HEK293 (cell line): ENCODE data around the gene ZFP92.
A peak's percentile ranks its signal among the peaks of the same experiment; 100 is the strongest.

Experiments
- CTCF ChIA-PET: fragments of 350-600 bp; formaldehyde crosslinking; extraction: SDS; loops from one replicate; lab custom pipeline; 2021; ENCODE audit warnings: antibody characterized with exemption; lab: Yijun Ruan, JAX
- POLR2A ChIA-PET: fragments of 300-600 bp; formaldehyde crosslinking; extraction: SDS; loops from one replicate; lab custom pipeline; 2020; ENCODE audit warnings: antibody characterized with exemption, inconsistent platforms; lab: Yijun Ruan, JAX
- H3K27ac ChIP-seq: fragments of 200-500 bp; sonication (Bioruptor generic); 2 replicates; pipeline ENCODE4 v1.5.1; 2014; ENCODE audit warnings: low read depth, low read length, control low read depth, inconsistent platforms; ENCODE audit errors: extremely low read depth
- H3K36me3 ChIP-seq, 2 experiments: fragments of 200-500 bp in 1 of 2; sonication (Bioruptor generic) in 1 of 2; 1 replicate in 1 of 2; 2 replicates in 1 of 2; pipeline ENCODE4 v1.5.1; 2014 to 2017; ENCODE audit warnings: inconsistent platforms in 2 of 2, low read length in 2 of 2; ENCODE audit not compliant: control insufficient read depth in 2 of 2, insufficient read depth in 1 of 2
- H3K4me1 ChIP-seq: fragments of 200-500 bp; sonication (Bioruptor generic); 2 replicates; pipeline ENCODE4 v1.5.1; 2014; ENCODE audit warnings: mild to moderate bottlenecking, low read length, inconsistent platforms; ENCODE audit not compliant: control insufficient read depth, insufficient read depth
- H3K4me3 ChIP-seq: 2 replicates; pipeline ENCODE4 v1.5.1; 2011; ENCODE audit warnings: low read depth, mild to moderate bottlenecking, control low read depth, low read length, moderate library complexity
- H3K9me3 ChIP-seq: fragments of 200-500 bp; sonication (Bioruptor generic); 2 replicates; pipeline ENCODE4 v1.5.1; 2014; ENCODE audit warnings: low read depth, low read length, inconsistent platforms; ENCODE audit not compliant: control insufficient read depth, insufficient read depth
- GFI1B ChIP-seq: fragments of 450-650 bp; formaldehyde crosslinking; IDR thresholded peaks from 2 replicates; pipeline ENCODE4 v1.5.1; 2016; ENCODE audit warnings: missing biosample characterization, missing genetic modification characterization
- GLIS2 ChIP-seq: fragments of 450-650 bp; formaldehyde crosslinking; IDR thresholded peaks from 2 replicates; pipeline ENCODE4 v1.5.1; 2016; ENCODE audit warnings: missing biosample characterization, missing genetic modification characterization
- KLF7 ChIP-seq: fragments of 450-650 bp; formaldehyde crosslinking; IDR thresholded peaks from 2 replicates; pipeline ENCODE4 v1.5.1; 2016; ENCODE audit warnings: missing biosample characterization, missing genetic modification characterization, borderline replicate concordance
- KLF8 ChIP-seq: fragments of 450-650 bp; formaldehyde crosslinking; IDR thresholded peaks from 2 replicates; pipeline ENCODE4 v1.5.1; 2016; ENCODE audit warnings: missing biosample characterization, missing genetic modification characterization
- KLF9 ChIP-seq: fragments of 450-650 bp; formaldehyde crosslinking; IDR thresholded peaks from 2 replicates; pipeline ENCODE4 v1.5.1; 2016; ENCODE audit warnings: missing biosample characterization, missing genetic modification characterization, low read depth
- SP3 ChIP-seq: fragments of 450-650 bp; formaldehyde crosslinking; IDR thresholded peaks from 2 replicates; pipeline ENCODE4 v1.5.1; 2016; ENCODE audit warnings: missing biosample characterization, missing genetic modification characterization
- ZFHX2 ChIP-seq: fragments of 450-650 bp; formaldehyde crosslinking; conservative IDR thresholded peaks from 2 replicates; pipeline ENCODE4 v1.5.1; 2016; ENCODE audit warnings: missing biosample characterization, missing genetic modification characterization
- ZIC2 ChIP-seq: fragments of 450-650 bp; formaldehyde crosslinking; IDR thresholded peaks from 2 replicates; pipeline ENCODE4 v1.5.1; 2016; ENCODE audit warnings: missing biosample characterization, missing genetic modification characterization
- ZNF140 ChIP-seq: fragments of 450-650 bp; formaldehyde crosslinking; IDR thresholded peaks from 2 replicates; pipeline ENCODE4 v1.5.1; 2016; ENCODE audit warnings: missing biosample characterization, missing genetic modification characterization
- ZNF146 ChIP-seq: fragments of 450-650 bp; formaldehyde crosslinking; IDR thresholded peaks from 2 replicates; pipeline ENCODE4 v1.5.1; 2016; ENCODE audit warnings: missing biosample characterization, missing genetic modification characterization
- ZNF239 ChIP-seq: fragments of 450-650 bp; formaldehyde crosslinking; IDR thresholded peaks from 2 replicates; pipeline ENCODE4 v1.5.1; 2016; ENCODE audit warnings: missing biosample characterization, missing genetic modification characterization
- ZNF324 ChIP-seq: fragments of 450-650 bp; formaldehyde crosslinking; IDR thresholded peaks from 2 replicates; pipeline ENCODE4 v1.5.1; 2016; ENCODE audit warnings: missing biosample characterization, missing genetic modification characterization
- ZNF391 ChIP-seq: fragments of 450-650 bp; formaldehyde crosslinking; IDR thresholded peaks from 2 replicates; pipeline ENCODE4 v1.5.1; 2016; ENCODE audit warnings: low read depth, missing biosample characterization, missing genetic modification characterization, borderline replicate concordance
- ZNF394 ChIP-seq: fragments of 450-650 bp; formaldehyde crosslinking; IDR thresholded peaks from 2 replicates; pipeline ENCODE4 v1.5.1; 2016; ENCODE audit warnings: missing biosample characterization, missing genetic modification characterization, mild to moderate bottlenecking, moderate library complexity, borderline replicate concordance
- ZNF488 ChIP-seq: fragments of 450-650 bp; formaldehyde crosslinking; IDR thresholded peaks from 2 replicates; pipeline ENCODE4 v1.5.1; 2016; ENCODE audit warnings: missing biosample characterization, missing genetic modification characterization
- ZNF501 ChIP-seq: fragments of 450-650 bp; formaldehyde crosslinking; IDR thresholded peaks from 2 replicates; pipeline ENCODE4 v1.5.1; 2016; ENCODE audit warnings: missing biosample characterization, missing genetic modification characterization
- ZNF571 ChIP-seq: fragments of 450-650 bp; formaldehyde crosslinking; IDR thresholded peaks from 2 replicates; pipeline ENCODE4 v1.5.0; 2017; ENCODE audit warnings: missing biosample characterization, missing genetic modification characterization
- ZNF600 ChIP-seq: fragments of 450-650 bp; formaldehyde crosslinking; IDR thresholded peaks from 2 replicates; pipeline ENCODE4 v1.5.1; 2016; ENCODE audit warnings: missing biosample characterization, missing genetic modification characterization
- ZNF677 ChIP-seq: fragments of 450-650 bp; IDR thresholded peaks from 2 replicates; pipeline ENCODE4 v1.5.0; 2018; ENCODE audit warnings: missing biosample characterization, mild to moderate bottlenecking, missing genetic modification characterization, moderate library complexity
- ZNF776 ChIP-seq: fragments of 450-650 bp; formaldehyde crosslinking; IDR thresholded peaks from 2 replicates; pipeline ENCODE4 v1.5.0; 2017; ENCODE audit warnings: missing biosample characterization, missing genetic modification characterization, borderline replicate concordance
- ZSCAN23 ChIP-seq: fragments of 450-650 bp; formaldehyde crosslinking; IDR thresholded peaks from 2 replicates; pipeline ENCODE4 v1.5.1; 2016; ENCODE audit warnings: missing biosample characterization, missing genetic modification characterization
- ZSCAN4 ChIP-seq: fragments of 450-650 bp; formaldehyde crosslinking; IDR thresholded peaks from 2 replicates; pipeline ENCODE4 v1.5.1; 2017; ENCODE audit warnings: missing biosample characterization, missing genetic modification characterization

ZFP92 gene

GRCh38 chrX:153439977-153440376 is 28.7 kb downstream of the ZFP92 start:
- H3K4me1 ChIP-seq, result no peaks in the 10 kb centered on the region
- ChIA-PET POLR2A (no interaction called here), CTCF (interaction anchor here (2.3 kb wide), 1 partner anchor 20 kb away, joined by 9 read pairs; no protein-coding TSS in a partner anchor)
- H3K36me3 ChIP-seq, result no peaks in the 10 kb centered on the region
- TF ChIP-seq ZNF600 (tag by site-specific recombination) (no peak), ZNF324 (tag by site-specific recombination) (no peak), ZSCAN4 (tag by site-specific recombination) (peak; percentile 41; the same call in 1 of the 2 replicates), ZSCAN23 (tag by site-specific recombination) (no peak), ZFHX2 (tag by site-specific recombination) (peak; percentile 30; the same call in 1 of the 2 replicates), GLIS2 (tag by site-specific recombination) (no peak), ZIC2 (tag by site-specific recombination) (peak; percentile 2; the same call in 1 of the 2 replicates), SP3 (tag by site-specific recombination) (no peak), ZNF488 (tag by site-specific recombination) (no peak), KLF9 (tag by site-specific recombination) (no peak), ZNF146 (tag by site-specific recombination) (no peak)
- no peak overlapping the region for H3K4me3 ChIP-seq
- H3K9me3 ChIP-seq, result no peaks in the 10 kb centered on the region
- H3K27ac ChIP-seq, result no peak overlapping the region

GRCh38 chrX:153440556-153441135 is 29.4 kb downstream of the ZFP92 start:
- no peaks in the 10 kb centered on the region for H3K9me3 ChIP-seq
- no peaks in the 10 kb centered on the region for H3K36me3 ChIP-seq
- no peak overlapping the region for H3K27ac ChIP-seq
- CTCF ChIA-PET, result interaction anchor here (0.8 to 2.3 kb wide), 4 partner anchors 20 to 499 kb away, joined by 3 to 9 read pairs (median 4); no protein-coding TSS in a partner anchor
- H3K4me1 ChIP-seq, result no peaks in the 10 kb centered on the region
- POLR2A ChIA-PET, result interaction anchor here (0.5 kb wide), 1 partner anchor 283 kb away, joined by 4 read pairs; the partner anchor contains the start of gene BCAP31
- H3K4me3 ChIP-seq, result no peak overlapping the region
- TF ChIP-seq ZNF391 (tag by site-specific recombination) (no peak), ZNF776 (tag by site-specific recombination) (no peak), KLF7 (tag by site-specific recombination) (no peak), GFI1B (no peak), ZNF571 (tag by site-specific recombination) (no peak), ZFHX2 (tag by site-specific recombination) (no peak), ZNF239 (tag by site-specific recombination) (no peak), ZIC2 (tag by site-specific recombination) (peak; percentile 3; the same call in 1 of the 2 replicates), ZNF677 (no peak), ZSCAN23 (tag by site-specific recombination) (no peak), ZNF394 (no peak), ZNF501 (tag by site-specific recombination) (no peak), ZNF140 (tag by site-specific recombination) (0 out of 2 replicates have a peak, but pooled peaks have one; percentile 16), KLF8 (tag by site-specific recombination) (no peak)
